Activated T-helper 1 cell treated with anti-CD3 and anti-CD28 coated beads, Interleukin-12 subunit alpha, Interleukin-12 subunit beta, Interleukin-2, Interleukin-4 antibody, amounts not matched to agents 30 ng/mL and 10 ng/mL and 1 ng/mL, durations not matched to agents 14 hours and 24 hours and 36 hours (primary cell): ENCODE results near the gene DGKH. TPM values are rescaled to one million over a fixed set of nuclear protein-coding genes. Genes with fewer than 3 reads are reported as not detected.

Experiments used
- DNase-seq: peaks from one replicate; pipeline ENCODE4 v3.0.0; 2021; ENCODE audit warnings: low spot score
- H3K27ac Mint-ChIP-seq: one replicate; pipeline ENCODE4 v1.8.0; 2021; ENCODE audit warnings: mild to moderate bottlenecking, mixed read lengths
- H3K27me3 Mint-ChIP-seq: one replicate; pipeline ENCODE4 v1.8.0; 2022; ENCODE audit warnings: mild to moderate bottlenecking, moderate library complexity, mixed read lengths; ENCODE audit not compliant: insufficient read depth
- H3K36me3 Mint-ChIP-seq: one replicate; pipeline ENCODE4 v1.8.0; 2021; ENCODE audit warnings: low read depth, mixed read lengths
- H3K4me1 Mint-ChIP-seq: one replicate; pipeline ENCODE4 v1.8.0; 2021; ENCODE audit warnings: low read depth, mixed read lengths
- H3K4me3 Mint-ChIP-seq: one replicate; pipeline ENCODE4 v1.8.0; 2021; ENCODE audit warnings: mild to moderate bottlenecking, moderate library complexity, mixed read lengths
- H3K9me3 Mint-ChIP-seq: one replicate; pipeline ENCODE4 v1.8.0; 2021; ENCODE audit warnings: mixed read lengths
- intact Hi-C: fragments of 100-400 bp; cut with micrococcal nuclease; formaldehyde crosslinking; loops from one replicate; pipeline ENCODE4 v1.15.1; 2024
- total RNA-seq: library from RNA; stranded (reverse); gene quantifications from 2 replicates; pipeline ENCODE4 v1.2.3, GENCODE V29; 2022

DGKH gene
- total RNA-seq, 1 donor from 2014 or later, result 13.1 TPM

GRCh38 chr13:42275506-42275905 lies 227.1 kb downstream of the DGKH start:
- Mint-ChIP-seq H3K4me3 (peak overlapping the region; percentile 48), H3K4me1 (peaks cover 55% of the 10 kb centered on the region), H3K27ac (peak overlapping the region; percentile 89), H3K36me3 (peaks cover 21% of the 10 kb centered on the region), H3K9me3 (peaks cover 5% of the 10 kb centered on the region), H3K27me3 (no peaks in the 10 kb centered on the region)
- DNase-seq, result no peak
- intact Hi-C loops, result loop anchor here (1.0 to 10.0 kb wide), 6 partner anchors 37 to 821 kb away; partner anchors contain the start of genes RGCC and TNFSF11

- Mint-ChIP-seq H3K27me3 (no peaks in the 10 kb centered on the region), H3K4me1 (peaks cover 43% of the 10 kb centered on the region), H3K36me3 (peaks cover 14% of the 10 kb centered on the region), H3K9me3 (no peaks in the 10 kb centered on the region), H3K27ac (no peak overlapping the region), H3K4me3 (no peak overlapping the region)
- intact Hi-C loops, result loop anchor here (5.0 to 10.0 kb wide), 3 partner anchors 36 to 822 kb away; partner anchors contain the start of gene RGCC
- DNase-seq, result no peak
Observed at GRCh38 chr13:42276683-42277082, 228.2 kb downstream of the DGKH start.

GRCh38 chr13:42277618-42278276 lies 229.3 kb downstream of the DGKH start:
- Mint-ChIP-seq H3K36me3 (peaks cover 14% of the 10 kb centered on the region), H3K4me1 (peaks cover 43% of the 10 kb centered on the region), H3K27ac (no peak overlapping the region), H3K9me3 (no peaks in the 10 kb centered on the region), H3K27me3 (no peaks in the 10 kb centered on the region), H3K4me3 (no peak overlapping the region)
- intact Hi-C loops, result loop anchor here (5.0 to 10.0 kb wide), 3 partner anchors 35 to 823 kb away; partner anchors contain the start of gene RGCC
- DNase-seq, result no peak

DNA sequence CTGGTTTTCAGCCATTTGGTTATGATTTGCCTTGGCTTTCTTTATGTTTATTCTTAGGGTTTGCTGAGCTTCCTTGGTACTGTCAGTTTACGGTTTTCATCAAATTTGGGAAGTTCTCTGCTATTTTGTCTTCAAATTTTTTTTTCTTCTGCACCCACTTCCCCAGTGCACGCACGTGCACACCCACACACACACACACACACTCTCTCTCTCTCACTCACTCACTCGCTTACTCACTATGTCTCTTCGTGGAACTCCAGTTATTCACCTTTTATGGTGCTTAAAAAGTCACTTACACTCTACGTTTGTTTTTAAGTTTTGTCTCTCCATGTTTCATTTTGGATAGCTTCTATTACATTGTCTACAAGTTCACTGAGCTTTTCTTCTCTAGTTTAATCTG lies 230.6 kb downstream of the DGKH start:
- Mint-ChIP-seq H3K27me3 (no peaks in the 10 kb centered on the region), H3K27ac (no peak overlapping the region), H3K4me1 (peaks cover 45% of the 10 kb centered on the region), H3K4me3 (no peak overlapping the region), H3K9me3 (no peaks in the 10 kb centered on the region), H3K36me3 (peaks cover 16% of the 10 kb centered on the region)
- DNase-seq, result no peak
- intact Hi-C loops, result loop anchor here (5.0 to 10.0 kb wide), 3 partner anchors 33 to 824 kb away; partner anchors contain the start of gene RGCC

DNA sequence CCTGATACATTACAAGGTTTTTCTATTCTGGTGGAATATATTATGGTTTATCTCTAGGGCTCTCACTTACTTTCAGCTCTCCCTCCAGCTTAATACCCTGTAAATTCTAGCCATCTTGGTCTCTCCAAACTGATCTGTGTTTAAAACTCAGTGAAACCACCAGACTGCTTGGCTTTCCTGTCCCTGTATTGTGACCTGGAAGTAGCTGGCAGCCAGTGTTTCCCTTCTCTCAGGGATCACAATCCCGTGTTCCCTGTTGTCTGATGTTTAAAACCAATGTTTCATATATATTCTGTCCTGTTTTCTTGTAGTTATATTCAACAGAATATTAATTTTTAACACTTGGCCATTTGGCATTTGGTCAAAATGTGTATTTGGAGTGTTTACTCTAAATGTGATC lies 231.5 kb downstream of the DGKH start:
- no peaks in the 10 kb centered on the region for H3K9me3 Mint-ChIP-seq
- no peak for DNase-seq
- no peaks in the 10 kb centered on the region for H3K27me3 Mint-ChIP-seq
- no peak overlapping the region for H3K4me3 Mint-ChIP-seq
- intact Hi-C loops, result loop anchor here (5.0 to 10.0 kb wide), 3 partner anchors 32 to 825 kb away; partner anchors contain the start of gene RGCC
- H3K4me1 Mint-ChIP-seq, result peaks cover 39% of the 10 kb centered on the region
- peaks cover 21% of the 10 kb centered on the region for H3K36me3 Mint-ChIP-seq
- no peak overlapping the region for H3K27ac Mint-ChIP-seq

DNA sequence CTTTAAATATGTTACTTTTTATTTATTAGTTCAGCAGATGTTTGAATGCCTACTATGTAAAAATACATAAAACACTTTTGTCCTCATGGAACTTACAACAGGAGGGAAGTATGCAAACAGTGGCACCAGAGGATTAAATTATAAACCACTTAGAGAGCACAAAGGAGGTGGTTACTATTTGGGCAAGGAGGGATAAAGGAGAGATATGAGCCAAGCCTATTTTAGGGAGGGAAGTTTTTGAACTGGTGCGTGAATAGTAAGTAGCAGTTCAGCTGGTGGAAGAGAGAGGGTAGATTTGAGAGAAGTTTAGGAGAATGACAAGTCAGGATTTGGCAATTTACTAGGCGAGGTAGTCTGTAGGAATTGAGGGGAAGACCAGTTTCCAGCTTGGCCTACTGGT lies 232.1 kb downstream of the DGKH start:
- no peaks in the 10 kb centered on the region for H3K9me3 Mint-ChIP-seq
- peaks cover 35% of the 10 kb centered on the region for H3K4me1 Mint-ChIP-seq
- no peak overlapping the region for H3K27ac Mint-ChIP-seq
- H3K36me3 Mint-ChIP-seq, result peaks cover 22% of the 10 kb centered on the region
- H3K27me3 Mint-ChIP-seq, result no peaks in the 10 kb centered on the region
- intact Hi-C loops, result no loop called here
- no peak for DNase-seq
- H3K4me3 Mint-ChIP-seq, result no peak overlapping the region

DNA sequence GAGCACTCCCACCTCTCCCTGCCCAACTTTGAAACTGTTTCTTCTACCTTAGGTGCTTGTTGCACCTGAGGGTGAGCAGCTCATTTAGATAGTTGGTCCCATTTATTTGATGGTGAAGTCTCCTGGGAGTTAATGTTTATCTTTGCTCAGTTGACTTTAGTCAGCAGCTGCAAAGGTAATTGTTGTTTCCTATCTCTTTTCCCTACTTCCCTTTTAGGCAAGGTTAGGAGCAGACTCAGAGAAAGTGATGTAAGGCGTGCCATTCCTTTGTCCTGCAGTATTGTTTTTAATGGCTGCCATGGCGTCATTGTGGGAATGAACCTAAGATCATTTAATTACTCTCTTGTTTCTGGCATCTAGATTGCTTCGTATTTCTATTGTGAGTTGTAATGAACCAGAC lies 235.1 kb downstream of the DGKH start:
- no peak overlapping the region for H3K4me3 Mint-ChIP-seq
- no peaks in the 10 kb centered on the region for H3K27me3 Mint-ChIP-seq
- DNase-seq, result no peak
- H3K36me3 Mint-ChIP-seq, result peaks cover 31% of the 10 kb centered on the region
- H3K4me1 Mint-ChIP-seq, result peaks cover 36% of the 10 kb centered on the region
- H3K27ac Mint-ChIP-seq, result no peak overlapping the region
- intact Hi-C loops, result no loop called here
- H3K9me3 Mint-ChIP-seq, result no peaks in the 10 kb centered on the region

DNA sequence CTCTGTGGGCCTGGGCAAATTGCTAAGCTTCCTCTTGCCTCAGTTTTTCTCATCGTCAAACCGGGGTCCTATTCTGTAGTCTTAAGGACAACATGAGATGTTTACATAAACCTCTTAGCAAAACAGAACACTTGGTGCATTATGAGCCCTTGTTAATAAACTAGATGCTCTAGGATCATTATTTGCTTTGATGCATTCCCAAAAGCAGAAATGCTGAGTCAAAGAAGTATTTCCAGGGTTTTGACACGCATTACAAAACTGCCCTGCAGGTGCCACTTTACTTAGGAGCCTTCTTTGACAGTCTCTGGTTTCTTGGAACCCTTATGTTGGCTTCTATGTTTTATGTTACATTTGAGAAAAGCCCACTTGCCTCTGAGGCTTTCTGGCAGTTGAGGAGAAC lies 235.6 kb downstream of the DGKH start:
- no peak for DNase-seq
- Mint-ChIP-seq H3K4me1 (peaks cover 36% of the 10 kb centered on the region), H3K4me3 (no peak overlapping the region), H3K27ac (no peak overlapping the region), H3K36me3 (peaks cover 34% of the 10 kb centered on the region), H3K9me3 (no peaks in the 10 kb centered on the region), H3K27me3 (no peaks in the 10 kb centered on the region)
- intact Hi-C loops, result no loop called here

Other genes starting within 250 kb of the DGKH start
- 26.4 and 26.6 TPM in 2 replicates for gene VWA8, start 87.5 kb upstream of the DGKH start, total RNA-seq
- 31.7 and 32.1 TPM in 2 replicates for gene AKAP11, start 223.5 kb downstream of the DGKH start, total RNA-seq